WTC11 (cell line): ENCODE results near the gene SLC1A3. TPM values are rescaled to one million over a fixed set of nuclear protein-coding genes. Genes with fewer than 3 reads are reported as not detected.

Experiments
- ATAC-seq: fragments of 200-7000 bp; cut with Tn5 transposase; 2 replicates; pipeline ENCODE4 v1.10.0; 2021; ENCODE audit warnings: mild to moderate bottlenecking, moderate library complexity
- CTCF ChIA-PET: fragments of 300-600 bp; sonication (Branson Sonifier 250); formaldehyde crosslinking; loops from one replicate; lab custom pipeline; 2021; ENCODE audit warnings: antibody characterized with exemption; lab: Charles Lee
- POLR2A ChIA-PET: fragments of 350-600 bp; sonication (Branson Sonifier 250); formaldehyde crosslinking; loops from one replicate; lab custom pipeline; 2021; ENCODE audit warnings: antibody characterized with exemption; lab: Charles Lee
- DNase-seq: peaks from one replicate; pipeline ENCODE4 v3.0.0; 2021; ENCODE audit warnings: low spot score
- H3K27ac Mint-ChIP-seq: 2 replicates; pipeline ENCODE4 v1.8.0; 2021; ENCODE audit warnings: mixed read lengths
- H3K27me3 Mint-ChIP-seq: 2 replicates; pipeline ENCODE4 v1.8.0; 2021; ENCODE audit warnings: low read depth, mild to moderate bottlenecking, moderate library complexity, mixed read lengths
- H3K36me3 Mint-ChIP-seq: 2 replicates; pipeline ENCODE4 v1.8.0; 2021; ENCODE audit warnings: mixed read lengths
- H3K4me1 Mint-ChIP-seq: 2 replicates; pipeline ENCODE4 v1.8.0; 2022; ENCODE audit warnings: mixed read lengths
- H3K4me3 Mint-ChIP-seq: 2 replicates; pipeline ENCODE4 v1.8.0; 2021; ENCODE audit warnings: mild to moderate bottlenecking, moderate library complexity, mixed read lengths
- H3K9me3 Mint-ChIP-seq: 2 replicates; pipeline ENCODE4 v1.8.0; 2021; ENCODE audit warnings: mixed read lengths
- AFF4 ChIP-seq: sonication (generic); formaldehyde crosslinking; IDR thresholded peaks from 2 replicates; pipeline ENCODE4 v1.8.1; 2023; ENCODE audit warnings: mild to moderate bottlenecking, missing genetic modification reagents, borderline replicate concordance
- AR ChIP-seq: fragments of 250-450 bp; sonication (Bioruptor Pico); IDR thresholded peaks from 2 replicates; pipeline ENCODE4 v1.9.0; 2021; ENCODE audit warnings: mild to moderate bottlenecking
- ATF3 ChIP-seq: sonication (generic); formaldehyde crosslinking; conservative IDR thresholded peaks from 2 replicates; pipeline ENCODE4 v1.8.1; 2022; ENCODE audit warnings: mild to moderate bottlenecking, missing genetic modification reagents
- CDX4 ChIP-seq: fragments of 250-450 bp; sonication (Bioruptor Pico); IDR thresholded peaks from 2 replicates; pipeline ENCODE4 v1.9.0; 2021; ENCODE audit warnings: moderate library complexity, mild to moderate bottlenecking, inconsistent platforms, borderline replicate concordance
- ELF4 ChIP-seq: sonication (generic); formaldehyde crosslinking; IDR thresholded peaks from 2 replicates; pipeline ENCODE4 v1.8.1; 2022; ENCODE audit warnings: low read depth, mild to moderate bottlenecking, moderate library complexity, missing genetic modification reagents
- FOXK1 ChIP-seq: sonication (generic); formaldehyde crosslinking; IDR thresholded peaks from 2 replicates; pipeline ENCODE4 v1.8.0; 2022; ENCODE audit warnings: mild to moderate bottlenecking, moderate library complexity, missing genetic modification reagents
- MYBL2 ChIP-seq: sonication (generic); formaldehyde crosslinking; IDR thresholded peaks from 2 replicates; pipeline ENCODE4 v1.8.1; 2023; ENCODE audit warnings: mild to moderate bottlenecking, moderate library complexity, missing genetic modification reagents
- NR1H2 ChIP-seq: sonication (generic); formaldehyde crosslinking; IDR thresholded peaks from 2 replicates; pipeline ENCODE4 v1.9.0; 2021; ENCODE audit warnings: mild to moderate bottlenecking, moderate library complexity, missing genetic modification reagents
- OVOL2 ChIP-seq: fragments of 250-450 bp; sonication (Bioruptor Pico); IDR thresholded peaks from 2 replicates; pipeline ENCODE4 v1.9.0; 2021; ENCODE audit warnings: mild to moderate bottlenecking, borderline replicate concordance
- SMAD3 ChIP-seq: sonication (generic); formaldehyde crosslinking; IDR thresholded peaks from 2 replicates; pipeline ENCODE4 v1.8.0; 2022; ENCODE audit warnings: missing genetic modification reagents, mild to moderate bottlenecking, borderline replicate concordance
- SP1 ChIP-seq: sonication (generic); formaldehyde crosslinking; conservative IDR thresholded peaks from 2 replicates; pipeline ENCODE4 v1.8.1; 2022; ENCODE audit warnings: missing genetic modification reagents
- ZBTB43 ChIP-seq: sonication (generic); formaldehyde crosslinking; IDR thresholded peaks from 2 replicates; pipeline ENCODE4 v1.8.1; 2023; ENCODE audit warnings: mild to moderate bottlenecking, missing genetic modification reagents
- ZNF121 ChIP-seq: sonication (generic); formaldehyde crosslinking; IDR thresholded peaks from 2 replicates; pipeline ENCODE4 v1.8.0; 2023; ENCODE audit warnings: missing genetic modification reagents
- ZNF281 ChIP-seq: sonication (generic); formaldehyde crosslinking; IDR thresholded peaks from 2 replicates; pipeline ENCODE4 v1.8.0; 2023; ENCODE audit warnings: mild to moderate bottlenecking, missing genetic modification reagents
- ZNF512 ChIP-seq: sonication (generic); formaldehyde crosslinking; IDR thresholded peaks from 2 replicates; pipeline ENCODE4 v1.8.1; 2022; ENCODE audit warnings: missing genetic modification reagents, borderline replicate concordance
- total RNA-seq: library from RNA; stranded (reverse); gene quantifications from 3 replicates; pipeline ENCODE4 v1.2.3, GENCODE V29; 2021

The SLC1A3 gene
- total RNA-seq, 1 experiment from 2014 or later = 77.9 TPM

GRCh38 chr5:36692791-36693763, 86.7 kb downstream of the SLC1A3 start (continued):
- TF ChIP-seq ZNF281 (CRISPR knock-in tag) (no peak), MYBL2 (CRISPR knock-in tag) (no peak), NR1H2 (CRISPR knock-in tag) (no peak), SMAD3 (CRISPR knock-in tag) (no peak), ZNF121 (peak; percentile 95)
- TF ChIP-seq, all 79 proteins: peak for 7

GRCh38 chr5:36694351-36694750, 87.9 kb downstream of the SLC1A3 start:
- no peak for ATAC-seq
- POLR2A ChIA-PET = no interaction called here
- Mint-ChIP-seq H3K9me3 (no peaks in the 10 kb centered on the region), H3K4me1 (peaks cover 20% of the 10 kb centered on the region)
- TF ChIP-seq ELF4 (CRISPR knock-in tag) (no peak), FOXK1 (CRISPR knock-in tag) (no peak), CDX4 (CRISPR knock-in tag) (no peak), AR (CRISPR knock-in tag) (no peak), OVOL2 (no peak), ZNF512 (CRISPR knock-in tag) (no peak), AFF4 (CRISPR knock-in tag) (no peak), ATF3 (CRISPR knock-in tag) (no peak), ZBTB43 (CRISPR knock-in tag) (no peak), SP1 (no peak)
- TF ChIP-seq, all 79 proteins: peak for 0
- Mint-ChIP-seq H3K27ac (no peak overlapping the region), H3K36me3 (no peaks in the 10 kb centered on the region), H3K27me3 (peaks cover 41% of the 10 kb centered on the region), H3K4me3 (no peak overlapping the region)
- no peak for DNase-seq
- CTCF ChIA-PET = interaction anchor here (2.6 to 3.1 kb wide), 3 partner anchors 276 to 280 kb away, joined by 23 to 45 read pairs (median 39); no protein-coding TSS in a partner anchor
